Mesothelial cell of epicardium (in vitro differentiated cells): ENCODE results near the gene CTLA4. TPM values are rescaled to one million over a fixed set of nuclear protein-coding genes. Genes with fewer than 3 reads are reported as not detected.

Source experiments
- DNase-seq, 2 experiments: peaks; one replicate each; pipeline ENCODE4 v3.0.0; 2021; ENCODE audit warnings: low spot score in 2 of 2; ENCODE audit not compliant: unreplicated experiment in 2 of 2
- H3K27ac Mint-ChIP-seq: 2 replicates; pipeline ENCODE4 v1.8.0; 2021; ENCODE audit warnings: mixed read lengths
- H3K27me3 Mint-ChIP-seq: 2 replicates; pipeline ENCODE4 v1.8.0; 2021; ENCODE audit warnings: low read depth, mixed read lengths
- H3K36me3 Mint-ChIP-seq: 2 replicates; pipeline ENCODE4 v1.8.0; 2021; ENCODE audit warnings: mixed read lengths
- H3K4me1 Mint-ChIP-seq: 2 replicates; pipeline ENCODE4 v1.8.0; 2021; ENCODE audit warnings: mixed read lengths
- H3K4me3 Mint-ChIP-seq: 2 replicates; pipeline ENCODE4 v1.8.0; 2021; ENCODE audit warnings: mild to moderate bottlenecking, moderate library complexity, mixed read lengths
- H3K9me3 Mint-ChIP-seq: 2 replicates; pipeline ENCODE4 v1.8.0; 2021; ENCODE audit warnings: mixed read lengths
- total RNA-seq: library from RNA; stranded (reverse); gene quantifications from 3 replicates; pipeline ENCODE4 v1.2.1, GENCODE V29; 2021
- TF ChIP-seq, protein P1 (sequence below): fragments of 200-600 bp; sonication (generic); IDR thresholded peaks from one replicate; pipeline ENCODE4 v1.5.0; 2021; ENCODE audit warnings: antibody characterized with exemption; ENCODE audit not compliant: unreplicated experiment

CTLA4 gene
- total RNA-seq, 1 donor from 2014 or later = not detected

DNA sequence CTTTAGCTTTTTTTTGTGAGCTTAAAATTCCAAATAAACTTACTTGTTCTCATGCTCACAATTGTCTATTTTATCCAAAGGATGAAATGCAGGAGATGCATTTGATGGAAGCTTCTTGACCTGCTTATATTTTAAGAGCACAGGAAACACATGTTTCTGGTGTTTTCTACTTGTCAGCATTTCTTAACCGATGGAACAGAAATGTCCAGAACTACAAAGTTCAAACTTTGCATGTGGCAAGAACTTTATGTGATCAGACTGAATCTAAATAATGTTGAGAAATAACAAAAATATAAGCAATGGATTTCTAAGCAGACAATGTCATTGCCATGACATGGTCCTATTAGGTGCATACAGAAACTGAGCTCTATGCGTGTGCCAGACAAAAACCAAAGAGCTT lies 9.9 kb upstream of the CTLA4 start:
- H3K27me3 Mint-ChIP-seq = peaks cover 13% of the 10 kb centered on the region
- no peaks in the 10 kb centered on the region for H3K4me1 Mint-ChIP-seq
- no peak overlapping the region for H3K27ac Mint-ChIP-seq
- TF ChIP-seq, protein P1, sequence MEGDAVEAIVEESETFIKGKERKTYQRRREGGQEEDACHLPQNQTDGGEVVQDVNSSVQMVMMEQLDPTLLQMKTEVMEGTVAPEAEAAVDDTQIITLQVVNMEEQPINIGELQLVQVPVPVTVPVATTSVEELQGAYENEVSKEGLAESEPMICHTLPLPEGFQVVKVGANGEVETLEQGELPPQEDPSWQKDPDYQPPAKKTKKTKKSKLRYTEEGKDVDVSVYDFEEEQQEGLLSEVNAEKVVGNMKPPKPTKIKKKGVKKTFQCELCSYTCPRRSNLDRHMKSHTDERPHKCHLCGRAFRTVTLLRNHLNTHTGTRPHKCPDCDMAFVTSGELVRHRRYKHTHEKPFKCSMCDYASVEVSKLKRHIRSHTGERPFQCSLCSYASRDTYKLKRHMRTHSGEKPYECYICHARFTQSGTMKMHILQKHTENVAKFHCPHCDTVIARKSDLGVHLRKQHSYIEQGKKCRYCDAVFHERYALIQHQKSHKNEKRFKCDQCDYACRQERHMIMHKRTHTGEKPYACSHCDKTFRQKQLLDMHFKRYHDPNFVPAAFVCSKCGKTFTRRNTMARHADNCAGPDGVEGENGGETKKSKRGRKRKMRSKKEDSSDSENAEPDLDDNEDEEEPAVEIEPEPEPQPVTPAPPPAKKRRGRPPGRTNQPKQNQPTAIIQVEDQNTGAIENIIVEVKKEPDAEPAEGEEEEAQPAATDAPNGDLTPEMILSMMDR = no peak
- DNase-seq = no peak
- H3K9me3 Mint-ChIP-seq = no peaks in the 10 kb centered on the region
- H3K4me3 Mint-ChIP-seq = no peak overlapping the region
- no peaks in the 10 kb centered on the region for H3K36me3 Mint-ChIP-seq

DNA sequence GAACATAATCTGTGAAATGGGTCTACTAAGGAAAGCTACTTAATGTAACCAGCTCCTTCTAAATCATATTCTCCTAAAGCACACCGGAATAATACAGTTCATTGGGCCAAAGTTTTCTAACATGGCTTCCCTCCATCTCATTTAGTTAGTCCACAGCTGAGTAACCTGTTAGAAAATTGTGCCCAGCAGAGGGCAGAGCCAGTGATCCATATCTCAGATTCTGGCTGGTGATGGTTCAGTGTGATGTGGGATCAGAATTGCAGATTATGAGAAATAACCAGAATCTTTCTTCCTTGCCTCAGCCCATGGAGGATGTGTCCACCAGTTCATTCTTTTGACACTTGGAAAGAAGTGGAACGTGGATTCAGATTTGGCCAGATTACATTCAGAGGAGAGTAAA lies 9.4 kb upstream of the CTLA4 start:
- Mint-ChIP-seq H3K36me3 (no peaks in the 10 kb centered on the region), H3K27me3 (peaks cover 12% of the 10 kb centered on the region), H3K4me3 (no peak overlapping the region), H3K4me1 (no peaks in the 10 kb centered on the region), H3K27ac (no peak overlapping the region), H3K9me3 (no peaks in the 10 kb centered on the region)
- TF ChIP-seq, protein P1 = no peak
- DNase-seq = no peak

DNA sequence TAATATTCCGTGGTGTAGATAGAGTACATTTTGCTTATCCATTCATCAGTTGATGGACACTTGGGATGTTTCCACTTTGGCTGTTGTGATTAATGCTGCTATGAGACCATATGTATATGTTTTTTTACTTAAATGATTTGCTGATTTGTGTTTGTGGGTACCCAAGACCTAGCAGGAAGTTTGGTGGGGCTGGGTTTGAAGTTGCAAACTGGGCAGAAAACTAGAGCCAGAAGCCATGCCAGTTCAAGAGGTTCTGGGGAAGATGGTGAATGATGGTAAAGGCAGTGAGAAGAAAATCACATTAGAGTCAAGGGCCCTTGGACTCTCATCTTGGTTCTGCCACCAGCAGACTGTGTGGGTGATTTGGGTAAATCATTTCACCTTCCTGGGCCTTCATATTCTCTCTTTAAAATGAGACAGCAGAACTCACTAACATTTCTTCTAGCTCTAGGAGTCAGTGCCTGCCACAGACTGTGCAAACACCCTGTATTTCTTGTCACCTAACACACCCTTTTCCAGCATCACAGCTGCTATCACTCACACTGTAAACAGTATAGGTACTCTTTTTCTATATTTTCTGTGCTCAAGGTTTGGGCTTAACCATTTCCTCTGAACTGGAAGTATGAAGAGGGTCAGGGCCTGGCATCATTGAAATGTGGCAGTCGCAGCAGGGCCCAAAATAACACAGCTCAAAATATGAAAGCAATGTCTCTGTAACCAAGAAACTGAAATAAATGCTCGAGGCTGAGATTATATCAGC lies 8.4 kb upstream of the CTLA4 start:
- Mint-ChIP-seq H3K4me1 (no peaks in the 10 kb centered on the region), H3K36me3 (no peaks in the 10 kb centered on the region), H3K27me3 (peaks cover 7% of the 10 kb centered on the region), H3K4me3 (no peak overlapping the region), H3K27ac (no peak overlapping the region), H3K9me3 (peaks cover 8% of the 10 kb centered on the region)
- DNase-seq = no peak
- TF ChIP-seq, protein P1 = no peak

DNA sequence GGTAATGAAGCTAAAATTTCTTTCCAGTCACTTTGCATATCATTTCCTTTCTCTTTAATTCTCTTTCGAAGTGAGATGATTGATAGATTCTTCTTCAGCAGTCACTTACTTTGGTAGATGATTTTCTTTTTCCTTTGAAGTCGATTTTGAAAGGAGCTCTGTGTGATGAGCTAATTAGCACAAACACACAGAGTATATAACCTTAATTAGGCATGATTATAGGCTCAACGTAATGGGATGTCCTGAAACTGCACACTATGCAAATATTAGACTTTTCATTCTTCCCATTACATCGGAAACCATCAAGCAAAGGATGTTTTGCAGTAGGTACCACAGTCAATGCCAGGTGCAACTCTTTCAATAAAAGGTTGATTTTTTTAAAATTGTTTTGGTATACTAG lies 6.4 kb upstream of the CTLA4 start:
- TF ChIP-seq, protein P1 = no peak
- H3K27me3 Mint-ChIP-seq = peaks cover 8% of the 10 kb centered on the region
- H3K4me3 Mint-ChIP-seq = no peak overlapping the region
- no peak overlapping the region for H3K27ac Mint-ChIP-seq
- no peaks in the 10 kb centered on the region for H3K4me1 Mint-ChIP-seq
- DNase-seq = no peak
- H3K9me3 Mint-ChIP-seq = peaks cover 13% of the 10 kb centered on the region
- no peaks in the 10 kb centered on the region for H3K36me3 Mint-ChIP-seq

DNA sequence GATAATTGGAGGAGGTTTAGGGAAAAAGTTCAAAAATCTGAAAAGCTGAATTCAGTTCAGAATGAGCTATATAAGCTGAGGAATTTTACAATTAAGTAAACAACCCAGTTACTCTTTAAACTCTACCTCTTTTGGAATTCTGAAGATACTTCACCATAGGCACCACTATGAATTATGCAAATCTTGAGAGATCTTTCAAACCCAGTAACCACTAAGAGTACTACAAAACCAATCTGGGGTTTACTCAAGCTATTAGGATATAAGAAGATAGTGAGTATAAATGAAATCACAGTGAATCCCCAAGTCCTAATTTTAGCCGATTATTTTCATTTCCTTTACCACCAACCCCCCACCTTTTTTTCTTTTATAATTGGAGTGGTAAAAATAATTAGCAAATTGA lies 6.0 kb upstream of the CTLA4 start:
- H3K4me1 Mint-ChIP-seq = no peaks in the 10 kb centered on the region
- no peak overlapping the region for H3K27ac Mint-ChIP-seq
- TF ChIP-seq, protein P1 = no peak
- peaks cover 11% of the 10 kb centered on the region for H3K27me3 Mint-ChIP-seq
- no peak overlapping the region for H3K4me3 Mint-ChIP-seq
- no peak for DNase-seq
- H3K9me3 Mint-ChIP-seq = peaks cover 13% of the 10 kb centered on the region
- no peaks in the 10 kb centered on the region for H3K36me3 Mint-ChIP-seq
